ENCODE results near the gene DHRSX. TPM values are rescaled to one million over a fixed set of nuclear protein-coding genes. Genes with fewer than 3 reads are reported as not detected.

Gene DHRSX
- total RNA-seq, 1 donor from 2014 or later: 37.1 TPM

GRCh38 chrX:2413969-2414368 is 86.8 kb downstream of the DHRSX start:
- Mint-ChIP-seq H3K36me3 (ENCODE audit: unreplicated experiment) (no peaks in the 10 kb centered on the region), H3K9me3 (ENCODE audit: unreplicated experiment) (no peaks in the 10 kb centered on the region), H3K4me3 (ENCODE audit: unreplicated experiment) (no peak overlapping the region), H3K27me3 (ENCODE audit: unreplicated experiment) (peaks cover 2% of the 10 kb centered on the region), H3K27ac (ENCODE audit: unreplicated experiment) (no peak overlapping the region), H3K4me1 (ENCODE audit: low read depth, unreplicated experiment) (no peaks in the 10 kb centered on the region)
- TF ChIP-seq CTCF (IDR thresholded peaks at IDR 0.05; ENCODE audit: partially characterized antibody, unreplicated experiment): no peak
- no peak for DNase-seq

- H3K27ac Mint-ChIP-seq (ENCODE audit: unreplicated experiment): no peak overlapping the region
- no peaks in the 10 kb centered on the region for H3K4me1 Mint-ChIP-seq (ENCODE audit: low read depth, unreplicated experiment)
- TF ChIP-seq CTCF (IDR thresholded peaks at IDR 0.05; ENCODE audit: partially characterized antibody, unreplicated experiment): no peak
- peaks cover 4% of the 10 kb centered on the region for H3K9me3 Mint-ChIP-seq (ENCODE audit: unreplicated experiment)
- no peak for DNase-seq
- peaks cover 5% of the 10 kb centered on the region for H3K36me3 Mint-ChIP-seq (ENCODE audit: unreplicated experiment)
- peaks cover 2% of the 10 kb centered on the region for H3K27me3 Mint-ChIP-seq (ENCODE audit: unreplicated experiment)
- no peak overlapping the region for H3K4me3 Mint-ChIP-seq (ENCODE audit: unreplicated experiment)
These were observed 88.6 kb downstream of the DHRSX start for GRCh38 chrX:2412131-2412530.

- no peak for DNase-seq
- H3K4me1 Mint-ChIP-seq (ENCODE audit: low read depth, unreplicated experiment): no peaks in the 10 kb centered on the region
- no peak for TF ChIP-seq CTCF (IDR thresholded peaks at IDR 0.05; ENCODE audit: partially characterized antibody, unreplicated experiment)
These were observed 90.3 kb downstream of the DHRSX start for GRCh38 chrX:2410279-2411020.

GRCh38 chrX:2409796-2410195 is 91.0 kb downstream of the DHRSX start:
- Mint-ChIP-seq H3K4me1 (ENCODE audit: low read depth, unreplicated experiment) (peaks cover 1% of the 10 kb centered on the region), H3K36me3 (ENCODE audit: unreplicated experiment) (peaks cover 12% of the 10 kb centered on the region), H3K9me3 (ENCODE audit: unreplicated experiment) (peaks cover 10% of the 10 kb centered on the region), H3K27ac (ENCODE audit: unreplicated experiment) (no peak overlapping the region), H3K27me3 (ENCODE audit: unreplicated experiment) (peaks cover 2% of the 10 kb centered on the region), H3K4me3 (ENCODE audit: unreplicated experiment) (no peak overlapping the region)
- TF ChIP-seq CTCF (IDR thresholded peaks at IDR 0.05; ENCODE audit: partially characterized antibody, unreplicated experiment): no peak
- DNase-seq: no peak

More at GRCh38 chrX:2410279-2411020, 90.3 kb downstream of the DHRSX start:
- Mint-ChIP-seq H3K27me3 (ENCODE audit: unreplicated experiment) (peaks cover 2% of the 10 kb centered on the region), H3K4me3 (ENCODE audit: unreplicated experiment) (no peak overlapping the region), H3K9me3 (ENCODE audit: unreplicated experiment) (peaks cover 10% of the 10 kb centered on the region), H3K27ac (ENCODE audit: unreplicated experiment) (no peak overlapping the region), H3K36me3 (ENCODE audit: unreplicated experiment) (peaks cover 12% of the 10 kb centered on the region)

GRCh38 chrX:2408856-2409255 is 91.9 kb downstream of the DHRSX start:
- Mint-ChIP-seq H3K9me3 (ENCODE audit: unreplicated experiment) (peaks cover 10% of the 10 kb centered on the region), H3K4me1 (ENCODE audit: low read depth, unreplicated experiment) (peaks cover 4% of the 10 kb centered on the region), H3K4me3 (ENCODE audit: unreplicated experiment) (no peak overlapping the region), H3K27me3 (ENCODE audit: unreplicated experiment) (peaks cover 2% of the 10 kb centered on the region), H3K27ac (ENCODE audit: unreplicated experiment) (no peak overlapping the region), H3K36me3 (ENCODE audit: unreplicated experiment) (peaks cover 12% of the 10 kb centered on the region)
- TF ChIP-seq CTCF (IDR thresholded peaks at IDR 0.05; ENCODE audit: partially characterized antibody, unreplicated experiment): no peak
- DNase-seq: no peak
